Stimulated activated CD8-positive, alpha-beta memory T cell treated with anti-CD3 and anti-CD28 coated beads, Interleukin-7, amount 100 ng/mL, for 4 hours (primary cell): Measurements from ENCODE around the gene PTPRG.

Experiments used
- DNase-seq, 2 donors: peaks; one replicate each; pipeline ENCODE4 v3.0.0-alpha.2; 2020; ENCODE audit warnings: low read depth in 2 of 2

PTPRG gene

DNA sequence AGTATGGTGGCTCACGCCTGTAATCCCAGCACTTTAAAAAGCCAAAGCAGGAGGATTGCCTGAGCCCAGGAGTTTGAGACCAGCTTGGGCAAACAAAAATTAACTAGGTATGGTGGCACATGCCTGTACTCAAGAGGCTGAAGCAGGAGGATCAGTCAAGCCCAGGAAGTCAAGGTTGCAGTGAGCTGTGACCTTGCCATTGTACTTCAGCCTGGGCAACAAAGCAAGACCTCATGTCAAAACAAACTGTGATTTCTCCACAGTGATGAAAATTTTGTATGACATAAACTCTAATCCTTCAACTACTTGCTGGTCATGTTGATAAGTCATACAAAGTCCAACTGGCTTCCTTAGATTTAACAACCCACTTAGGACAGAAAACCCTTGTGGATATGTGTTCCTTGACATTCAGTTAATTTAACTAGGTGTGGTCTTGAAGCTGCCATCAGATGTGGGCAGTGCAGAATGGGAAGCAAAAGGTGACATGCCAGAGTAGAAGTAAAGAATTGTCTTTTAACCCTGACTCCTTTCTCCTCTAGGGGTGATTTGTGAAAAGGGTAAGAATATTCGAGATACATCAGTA lies 263.3 kb downstream of the PTPRG start:
- no peak for DNase-seq

DNA sequence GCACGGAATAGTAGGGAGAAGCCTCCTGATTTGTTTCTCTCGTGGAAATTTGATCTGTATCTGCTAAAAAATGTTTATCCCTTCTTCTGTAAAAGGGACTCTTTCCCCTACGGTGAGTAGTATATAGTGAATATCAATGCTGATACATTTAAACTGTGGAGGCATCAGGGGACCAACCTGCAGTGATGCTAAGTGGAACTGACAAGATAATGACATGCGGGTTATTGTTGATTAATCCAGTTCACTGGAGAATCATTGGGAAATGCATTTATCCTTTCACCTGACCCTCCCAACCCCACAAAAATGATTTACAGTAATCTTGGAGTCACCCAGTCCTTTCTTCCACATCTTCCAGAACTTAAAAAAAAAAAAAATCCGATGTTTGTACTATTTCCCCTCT lies 264.8 kb downstream of the PTPRG start:
- DNase-seq: no peak

DNA sequence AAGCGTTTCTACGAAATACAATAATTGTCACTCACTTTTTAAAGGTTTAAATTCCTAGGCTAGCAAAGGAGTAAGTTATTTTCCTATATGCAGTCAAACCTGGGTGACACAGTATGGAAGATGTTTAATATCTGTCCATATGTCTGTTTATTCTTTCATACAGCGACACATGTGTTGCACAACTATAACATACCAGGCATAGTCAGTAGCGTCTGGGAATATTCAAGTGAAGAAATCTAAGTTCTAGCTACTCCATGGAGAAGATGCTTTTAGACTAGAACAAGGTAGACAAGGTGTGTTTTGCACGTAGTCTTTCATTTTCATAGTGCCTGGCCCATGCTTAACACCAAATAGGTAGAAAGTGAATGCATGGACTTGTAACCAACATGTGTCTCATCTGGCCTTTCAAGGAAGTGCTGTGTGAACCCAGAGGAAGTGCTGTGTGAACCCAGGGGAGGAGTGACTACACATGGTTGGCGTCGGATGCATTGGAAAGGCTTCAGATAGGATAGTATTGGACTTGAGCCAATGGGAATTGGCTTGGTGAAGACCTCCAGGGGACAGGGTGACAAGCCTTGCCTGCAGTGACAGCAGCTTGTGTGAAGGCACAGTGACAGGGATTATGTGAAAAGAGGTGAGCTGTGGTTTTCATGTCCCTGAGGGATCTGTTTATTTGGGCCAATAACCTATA lies 267.0 kb downstream of the PTPRG start:
- no peak for DNase-seq

DNA sequence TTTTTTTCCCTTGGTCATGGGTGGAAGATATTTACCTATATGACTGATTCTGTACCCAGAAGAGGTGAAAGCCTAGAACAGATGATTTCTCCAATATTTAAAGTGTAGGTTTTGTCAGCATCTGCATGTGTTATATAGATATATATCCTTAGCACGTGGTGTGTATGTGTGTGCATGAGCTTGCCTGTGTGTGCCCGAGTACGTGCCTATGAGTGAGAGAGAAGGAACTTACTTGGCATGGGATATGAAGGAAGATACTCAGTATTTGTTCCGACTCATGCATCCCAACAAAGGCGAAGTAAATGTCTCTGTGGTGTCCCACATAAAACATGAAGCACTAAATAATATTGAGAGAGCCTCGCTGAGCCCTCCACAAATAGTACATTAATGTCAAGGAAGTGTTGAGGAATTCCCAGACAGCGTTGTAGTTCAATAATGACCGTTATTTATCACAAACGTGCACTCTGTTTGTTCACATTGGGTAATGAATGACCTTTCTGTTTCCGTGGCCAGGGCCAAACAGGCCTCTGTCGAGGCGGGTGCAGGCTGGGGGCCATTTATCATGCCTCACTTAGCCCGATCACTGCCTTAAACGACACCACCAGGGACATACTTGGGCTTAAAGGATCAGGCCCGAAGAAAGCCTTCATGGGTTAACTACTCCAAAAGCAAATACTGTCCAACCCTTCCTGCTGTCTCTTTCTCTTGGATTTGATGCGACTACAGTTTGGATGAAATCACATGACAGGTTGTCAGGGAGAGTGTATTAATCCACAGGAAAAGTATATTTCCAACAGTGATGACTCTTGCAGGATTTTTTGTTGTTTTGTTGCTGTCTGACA lies 267.7 kb downstream of the PTPRG start:
- DNase-seq: no peak

DNA sequence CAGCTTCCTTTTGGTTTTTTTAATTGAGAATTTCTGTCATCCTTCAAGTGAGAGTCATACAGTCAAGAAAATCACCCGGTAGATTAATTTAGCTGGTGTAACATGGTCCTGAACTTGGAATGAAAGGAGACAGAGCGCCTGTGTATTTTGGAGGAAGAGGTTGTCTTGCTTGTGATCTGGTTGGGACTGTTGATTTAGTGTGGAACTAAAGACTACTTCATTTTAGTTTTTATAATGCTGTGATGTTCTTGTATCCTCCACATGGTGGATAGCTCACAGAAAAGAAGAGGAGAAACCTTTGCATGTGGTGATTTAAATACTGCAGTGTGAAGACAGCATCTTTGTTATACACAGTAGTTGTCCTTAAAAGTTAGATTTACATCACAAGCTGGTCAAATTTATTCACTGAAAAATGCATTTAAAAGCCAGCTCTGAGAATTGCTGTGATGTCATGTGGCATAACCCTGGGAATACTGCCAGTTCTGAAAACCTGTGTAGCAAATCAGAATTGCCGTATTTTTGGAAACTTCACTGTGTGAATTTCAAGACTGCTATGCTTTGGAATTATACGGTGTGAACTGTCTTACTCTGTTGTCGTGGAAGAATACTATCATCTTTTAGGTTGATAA lies 268.5 kb downstream of the PTPRG start:
- DNase-seq: no peak

DNA sequence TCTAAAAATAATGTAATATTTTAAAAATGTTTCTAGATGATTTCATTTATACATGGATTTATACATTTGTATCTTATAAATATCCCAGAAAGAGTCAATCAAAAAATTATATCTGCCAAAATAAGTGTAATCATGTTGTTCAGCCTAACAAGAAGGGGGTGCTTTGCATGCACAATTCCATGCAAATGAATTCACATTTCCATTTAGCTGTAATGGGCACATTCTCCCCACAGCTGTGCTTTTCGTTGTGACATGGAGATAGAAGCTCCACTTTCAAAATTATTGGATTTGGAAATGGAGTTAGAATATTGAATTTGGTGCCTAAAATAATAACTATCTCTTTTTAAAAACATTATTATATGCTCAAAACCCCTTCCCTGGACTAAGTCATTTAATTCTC lies 270.6 kb downstream of the PTPRG start:
- DNase-seq: no peak

DNA sequence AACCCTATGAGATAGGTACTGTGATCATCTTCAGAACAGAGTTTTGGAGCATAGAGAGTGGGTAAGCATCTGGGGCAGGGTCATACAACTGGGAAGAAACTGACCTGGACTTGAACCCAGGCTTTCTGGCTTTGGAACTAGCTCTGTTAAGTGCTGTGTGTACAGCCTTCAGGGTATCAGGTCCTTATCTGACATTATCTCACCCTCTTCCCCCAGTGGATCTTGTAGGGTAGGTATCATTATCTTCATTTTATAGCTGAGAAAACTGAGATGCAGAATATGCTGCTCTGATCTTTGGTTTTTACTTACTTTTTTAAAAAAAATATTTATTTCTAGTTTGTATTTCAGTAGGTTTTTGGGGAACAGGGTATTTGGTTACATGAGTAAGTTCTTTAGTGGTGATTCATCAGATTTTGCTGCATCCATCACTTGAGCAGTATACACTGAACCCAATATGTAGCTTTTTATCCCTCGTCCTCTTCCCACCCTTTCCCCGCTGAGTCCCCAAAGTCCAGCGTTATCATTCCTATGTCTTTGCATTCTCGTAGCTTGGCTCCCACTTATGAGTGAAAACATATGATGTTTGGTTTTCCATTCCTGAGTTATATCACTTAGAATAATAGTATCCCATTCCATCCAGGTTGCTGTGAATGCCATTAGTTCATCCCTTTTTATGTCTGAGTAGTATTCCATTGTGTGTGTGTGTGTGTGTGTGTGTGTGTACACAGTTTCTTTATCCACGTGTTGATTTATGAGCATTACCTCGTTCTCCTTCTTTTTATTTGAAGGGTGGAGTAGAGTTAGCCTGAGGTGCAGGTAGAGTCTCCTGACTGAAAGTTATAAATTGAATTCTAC lies 271.2 kb downstream of the PTPRG start:
- DNase-seq: no peak

DNA sequence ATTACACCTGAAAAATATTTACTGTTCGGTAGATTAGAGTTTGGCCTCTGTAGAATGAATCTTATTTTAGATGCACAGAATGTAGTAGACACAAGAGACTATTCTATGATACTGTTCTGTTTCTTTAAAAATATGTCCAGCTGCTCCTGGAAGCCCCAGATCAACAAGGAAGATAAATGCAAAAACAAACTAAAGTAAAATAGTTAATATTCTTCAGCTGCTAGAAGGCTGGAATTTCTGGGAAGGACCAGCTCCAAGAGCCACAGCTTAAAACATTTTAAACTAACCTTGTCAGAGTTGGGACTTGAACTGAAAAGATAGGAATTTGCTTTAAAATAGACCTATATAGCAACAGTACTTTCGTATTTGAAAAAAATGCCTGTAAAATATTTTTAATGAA lies 277.9 kb downstream of the PTPRG start:
- DNase-seq: no peak

DNA sequence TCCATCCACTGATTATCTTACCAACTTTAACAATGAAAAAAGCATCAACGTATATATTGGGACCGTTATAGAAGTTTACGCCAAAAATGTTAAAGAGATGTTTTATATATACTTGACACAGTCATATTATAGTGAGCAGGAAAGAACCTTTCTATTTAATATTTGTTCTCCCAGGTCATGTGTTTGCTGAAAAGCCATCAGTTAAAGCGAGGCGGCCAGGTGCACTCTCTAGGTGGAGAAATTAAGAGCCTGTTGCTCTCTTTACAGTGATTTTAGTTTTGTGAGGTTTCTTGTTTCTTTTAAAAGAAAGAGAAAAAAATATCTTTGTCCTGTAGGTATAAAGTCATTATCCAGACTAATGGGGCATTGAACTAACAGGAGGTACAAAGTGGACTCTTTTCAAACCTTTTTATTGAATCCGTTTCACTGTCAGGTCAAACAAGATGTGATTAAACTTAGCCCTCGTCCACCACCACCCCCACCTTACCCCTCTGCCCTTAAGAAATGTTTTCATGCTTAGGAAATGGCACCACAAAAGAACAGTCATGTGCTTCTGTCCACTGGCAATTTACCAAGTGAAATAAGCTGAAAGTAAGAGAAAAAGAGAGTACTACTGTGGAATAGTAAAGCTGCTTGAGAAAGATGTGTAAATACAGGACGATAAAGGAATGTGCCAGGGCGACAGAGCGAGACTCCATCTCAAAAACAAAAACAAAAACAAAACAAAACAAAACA lies 279.9 kb downstream of the PTPRG start:
- no peak for DNase-seq

DNA sequence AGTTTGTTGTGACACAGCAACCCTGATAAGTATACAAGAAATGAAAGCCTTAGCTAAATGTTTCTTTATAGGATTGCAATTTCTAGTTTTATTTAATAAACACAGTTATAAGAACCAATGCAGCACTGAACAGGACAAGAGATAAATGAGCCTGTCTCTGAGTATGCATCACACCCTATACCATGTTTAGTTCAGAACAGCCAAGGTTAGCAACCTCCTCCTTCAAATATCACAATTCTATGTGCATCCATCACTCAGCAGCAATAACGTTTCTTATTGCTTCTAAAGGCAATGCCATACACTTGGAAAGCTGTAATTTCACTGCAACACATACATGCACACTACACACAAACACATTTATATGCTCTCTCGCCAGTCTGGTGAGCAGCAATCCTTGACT lies 280.6 kb downstream of the PTPRG start:
- DNase-seq: no peak

DNA sequence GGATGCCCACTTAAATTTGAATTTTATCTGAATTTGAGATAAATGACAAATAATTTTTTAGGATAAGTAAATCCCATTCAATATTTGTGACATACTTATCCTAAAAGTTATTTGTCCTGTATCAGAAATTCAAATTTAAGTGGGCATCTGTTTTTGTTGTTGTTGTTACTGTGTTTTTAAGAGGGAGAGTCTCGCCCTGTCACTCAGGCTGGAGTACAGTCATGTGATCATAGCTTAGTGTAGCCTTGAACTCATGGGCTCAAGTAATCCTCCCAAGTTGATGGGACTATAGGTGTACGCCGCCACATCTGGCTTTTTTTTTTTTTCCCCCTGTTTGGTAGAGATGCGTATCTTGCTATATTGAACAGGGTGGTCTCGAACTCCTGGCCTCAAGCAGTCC lies 283.0 kb downstream of the PTPRG start:
- DNase-seq: no peak

DNA sequence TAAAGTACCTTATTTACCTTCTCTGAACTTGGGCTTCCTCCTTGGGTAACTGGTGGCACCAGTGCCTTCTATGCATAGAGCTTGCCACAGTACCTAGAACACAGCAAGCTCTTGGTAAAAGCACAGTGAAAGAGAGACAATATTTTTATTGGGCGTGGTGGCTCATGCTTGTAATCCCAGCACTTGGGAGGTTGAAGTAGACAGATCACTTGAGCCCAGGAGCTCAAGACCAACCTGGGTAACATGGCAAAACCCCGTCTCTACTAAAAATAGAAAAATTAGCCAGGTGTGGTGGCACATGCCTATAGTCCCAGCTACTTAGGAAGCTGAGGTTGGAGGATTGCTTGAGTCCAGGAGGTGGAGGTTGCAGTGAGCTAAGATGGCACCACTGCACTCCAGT lies 285.1 kb downstream of the PTPRG start:
- DNase-seq: no peak

DNA sequence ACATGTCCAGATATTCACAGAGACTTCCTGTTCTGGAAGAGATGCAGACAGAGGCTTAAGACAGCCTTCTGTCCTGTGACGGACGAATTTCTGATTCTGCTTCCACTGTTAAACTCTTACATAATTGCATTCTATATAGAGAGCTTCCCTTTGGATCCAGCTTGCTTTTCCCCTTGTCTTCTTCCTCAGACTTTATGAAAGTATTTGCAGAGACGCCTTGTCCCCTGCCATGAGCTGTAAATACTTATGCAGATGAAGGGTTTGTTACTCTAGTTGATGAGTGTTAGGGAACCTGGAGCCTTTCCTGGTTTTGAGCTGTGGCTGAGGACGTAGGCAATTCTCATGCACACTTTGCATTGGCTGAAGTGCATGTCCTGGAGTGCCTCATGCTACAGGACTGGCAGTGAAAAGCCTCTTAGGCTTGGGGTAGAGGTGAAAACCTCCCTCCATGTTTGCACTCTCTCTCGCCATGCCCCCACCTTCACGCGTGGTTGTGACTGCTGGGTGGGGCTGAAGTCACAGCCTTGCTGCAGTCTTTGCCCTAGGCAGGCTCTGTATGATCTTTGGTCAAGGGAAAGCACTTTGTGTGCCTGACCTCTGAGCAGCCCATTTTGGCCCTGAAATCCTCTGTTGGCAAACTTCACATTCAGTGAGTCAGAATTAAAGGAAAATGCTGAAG lies 286.6 kb downstream of the PTPRG start:
- DNase-seq: no peak

DNA sequence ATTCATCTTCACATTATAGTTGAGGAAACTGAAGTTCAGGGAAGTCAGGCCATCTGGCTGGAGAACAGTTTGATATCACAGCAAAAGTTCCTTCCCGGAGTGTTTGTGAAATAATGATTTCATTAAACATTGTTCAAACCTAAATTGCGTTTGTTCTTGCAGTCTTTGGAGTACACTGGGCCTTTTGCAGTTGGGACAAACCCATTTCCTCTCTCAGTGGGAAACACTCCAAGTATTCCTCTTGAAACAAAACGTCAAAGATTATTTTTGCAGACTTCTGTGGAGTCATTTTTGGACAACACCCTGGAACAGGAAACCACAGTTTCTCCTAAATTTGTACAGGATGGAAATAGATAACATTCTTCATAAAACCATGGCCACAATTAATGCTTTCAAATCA lies 287.5 kb downstream of the PTPRG start:
- no peak for DNase-seq

DNA sequence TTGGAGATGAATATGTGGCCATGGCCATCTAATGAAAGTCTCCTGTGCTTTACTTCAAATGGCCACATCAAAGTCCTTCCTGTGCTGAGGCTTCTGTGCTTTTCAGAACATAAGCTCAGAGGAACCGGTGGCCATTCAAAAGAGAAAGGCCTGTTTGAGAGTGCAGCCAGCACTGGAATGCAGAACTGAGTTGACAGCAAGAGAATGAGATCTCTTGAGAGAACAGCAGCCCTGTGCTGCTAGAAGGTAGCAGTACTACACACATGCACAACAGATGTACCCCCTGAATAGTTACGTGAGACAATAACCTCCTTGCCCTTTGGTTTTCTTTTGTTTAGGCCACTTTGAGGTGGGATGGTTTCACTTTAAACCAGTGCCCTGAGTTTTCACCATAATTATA lies 292.5 kb downstream of the PTPRG start:
- DNase-seq: no peak

DNA sequence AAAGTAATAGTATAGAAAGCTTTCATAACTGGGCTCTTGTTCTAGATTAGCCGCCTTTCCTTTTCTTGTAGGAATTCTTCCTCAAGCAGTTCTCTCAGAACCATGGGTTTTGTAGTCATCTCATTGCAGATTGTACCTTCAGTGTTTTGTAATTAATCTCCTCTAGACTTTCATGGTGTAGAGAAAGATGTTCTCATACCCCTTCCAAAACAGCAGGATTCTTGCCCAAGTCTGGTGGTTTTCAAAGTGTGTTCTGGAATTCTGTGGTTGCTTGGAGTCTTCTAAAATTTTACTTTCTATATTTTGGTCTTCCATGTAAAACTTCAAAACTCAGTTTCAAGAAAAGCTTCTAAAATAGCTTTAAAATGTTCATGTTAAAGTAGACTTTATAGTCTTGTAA lies 293.8 kb downstream of the PTPRG start:
- DNase-seq: no peak

DNA sequence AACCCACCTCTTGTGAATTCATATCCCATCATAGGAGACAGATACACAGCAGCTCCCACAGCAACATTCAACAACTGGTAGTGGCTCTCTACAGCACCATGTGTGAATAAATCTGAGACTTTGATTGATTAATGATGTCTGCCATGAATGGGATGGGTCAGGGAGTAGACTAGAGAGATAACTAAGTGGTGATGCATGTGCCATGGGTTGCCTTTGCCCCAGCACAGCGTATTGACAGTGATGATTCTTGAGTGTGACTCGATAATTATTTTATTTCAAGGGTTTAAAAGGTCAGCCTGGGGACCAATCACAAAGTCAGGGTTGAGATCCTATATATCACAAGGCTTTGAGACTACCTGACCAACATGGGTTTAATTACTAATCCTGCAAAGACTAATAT lies 295.9 kb downstream of the PTPRG start:
- DNase-seq: no peak

DNA sequence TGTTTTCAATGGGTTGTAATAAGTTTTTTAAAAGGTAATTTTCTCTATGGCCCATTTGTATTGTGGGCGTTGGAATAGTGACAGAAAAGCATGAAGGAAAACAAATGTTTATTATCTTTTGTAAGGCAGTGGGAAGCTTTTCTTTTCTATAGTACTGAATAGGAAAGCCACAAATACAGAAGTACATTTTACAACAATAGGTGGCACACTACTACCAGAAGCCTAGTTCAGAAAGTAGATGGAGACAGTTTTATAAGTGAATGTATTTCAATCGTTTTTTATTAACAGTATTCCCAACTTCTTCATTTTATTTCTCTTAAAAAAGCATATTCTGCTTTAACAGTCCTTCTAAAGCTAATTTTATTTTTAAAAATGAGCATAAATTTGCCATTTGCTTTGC lies 296.7 kb downstream of the PTPRG start:
- DNase-seq: no peak

DNA sequence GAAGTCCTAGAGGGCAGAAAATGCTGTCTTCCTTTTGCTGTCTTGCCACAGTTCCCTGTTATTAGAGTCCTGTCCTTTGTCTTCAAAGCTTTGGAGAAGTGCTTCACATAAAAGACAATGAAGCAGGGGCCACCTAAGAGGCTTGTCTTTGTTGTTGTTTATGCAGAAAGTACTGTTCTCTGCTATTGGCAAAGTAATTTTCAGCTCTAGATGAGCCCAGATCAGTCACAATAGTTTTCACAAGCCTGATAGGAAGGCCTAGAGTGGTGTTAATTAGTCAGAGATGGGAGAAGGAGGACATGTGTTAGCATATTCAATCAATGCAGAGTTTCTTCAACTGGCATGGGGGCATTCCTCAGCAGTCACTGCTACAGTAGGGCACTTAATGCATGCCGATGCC lies 300.0 kb downstream of the PTPRG start:
- no peak for DNase-seq

DNA sequence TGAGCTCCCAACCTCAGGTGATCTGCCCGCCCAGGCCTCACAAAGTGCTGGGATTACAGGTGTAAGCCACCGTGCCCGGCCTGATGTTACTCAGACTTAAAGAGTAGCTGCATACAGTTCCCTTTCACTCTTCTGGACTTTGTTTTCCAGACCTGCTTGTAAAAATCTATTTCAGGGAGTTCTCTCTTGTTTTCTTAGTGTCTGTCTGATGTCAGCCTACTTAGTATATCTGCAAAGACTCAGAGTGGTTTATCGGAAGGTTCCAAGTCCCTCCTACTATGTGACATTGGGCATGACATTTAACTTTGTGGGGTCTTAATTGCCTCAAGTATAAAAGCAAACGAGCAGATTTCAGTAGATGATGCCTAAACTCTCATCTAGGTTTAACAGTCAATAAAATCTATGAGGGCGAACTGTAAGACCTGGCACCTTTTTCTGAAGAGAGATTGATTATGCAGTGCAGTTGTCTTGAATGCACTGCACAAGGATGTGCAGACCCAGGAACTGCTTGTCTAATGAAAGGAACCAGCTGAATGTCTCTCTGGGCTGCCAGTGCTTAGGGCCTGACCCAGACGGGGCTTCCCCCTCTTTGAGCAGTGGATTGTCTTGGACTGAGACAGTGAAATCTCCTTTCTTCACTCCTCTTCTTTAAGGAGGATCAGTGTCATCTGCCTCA lies 301.4 kb downstream of the PTPRG start:
- no peak for DNase-seq
